ENCODE results near the gene PEAK1. TPM values are rescaled to one million over a fixed set of nuclear protein-coding genes. Genes with fewer than 3 reads are reported as not detected.
A peak's percentile ranks its signal among the peaks of the same experiment; 100 is the strongest.

PEAK1 gene
- polyA plus RNA-seq, 12 donors, result 30.1 to 62.5 (median 38.3) TPM; not detected in 1

DNA sequence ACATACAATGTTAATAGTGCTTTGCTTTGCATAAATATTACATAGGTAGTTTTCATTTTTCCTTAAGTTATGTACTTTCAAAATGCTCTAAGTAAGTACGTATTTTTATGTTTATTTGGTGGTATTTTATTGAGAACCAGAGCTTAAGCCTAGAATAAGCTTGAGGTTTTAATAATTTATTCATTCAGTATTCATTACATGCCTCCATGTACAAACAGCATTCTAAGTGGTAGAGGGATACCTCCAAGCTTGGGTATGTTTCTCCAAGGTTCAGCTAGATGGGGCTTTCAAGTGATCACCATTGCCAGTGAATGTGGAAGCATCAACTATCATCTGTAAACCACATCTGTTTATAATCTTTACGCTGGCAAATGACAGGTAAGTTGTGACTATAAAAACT is 52.3 kb downstream of the PEAK1 start:
- no peak for DNase-seq

DNA sequence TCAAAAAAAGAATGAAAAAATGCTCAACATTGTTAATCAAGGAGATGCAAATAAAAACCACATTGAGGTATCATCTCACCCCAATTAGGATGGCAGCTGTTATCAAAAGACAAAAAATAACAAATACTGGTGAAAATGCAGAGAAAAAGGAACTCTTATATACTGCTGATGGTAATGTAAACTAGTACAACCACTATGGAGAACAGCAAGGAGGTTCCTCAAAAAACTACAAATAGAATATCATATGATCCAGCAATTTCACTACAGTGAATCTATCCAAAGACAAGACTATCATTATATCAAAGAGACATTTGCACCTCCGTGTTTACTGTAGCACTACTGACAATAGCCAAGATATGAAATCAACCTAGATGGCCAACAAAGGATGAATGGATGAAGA is 58.4 kb downstream of the PEAK1 start:
- DNase-seq, result no peak

DNA sequence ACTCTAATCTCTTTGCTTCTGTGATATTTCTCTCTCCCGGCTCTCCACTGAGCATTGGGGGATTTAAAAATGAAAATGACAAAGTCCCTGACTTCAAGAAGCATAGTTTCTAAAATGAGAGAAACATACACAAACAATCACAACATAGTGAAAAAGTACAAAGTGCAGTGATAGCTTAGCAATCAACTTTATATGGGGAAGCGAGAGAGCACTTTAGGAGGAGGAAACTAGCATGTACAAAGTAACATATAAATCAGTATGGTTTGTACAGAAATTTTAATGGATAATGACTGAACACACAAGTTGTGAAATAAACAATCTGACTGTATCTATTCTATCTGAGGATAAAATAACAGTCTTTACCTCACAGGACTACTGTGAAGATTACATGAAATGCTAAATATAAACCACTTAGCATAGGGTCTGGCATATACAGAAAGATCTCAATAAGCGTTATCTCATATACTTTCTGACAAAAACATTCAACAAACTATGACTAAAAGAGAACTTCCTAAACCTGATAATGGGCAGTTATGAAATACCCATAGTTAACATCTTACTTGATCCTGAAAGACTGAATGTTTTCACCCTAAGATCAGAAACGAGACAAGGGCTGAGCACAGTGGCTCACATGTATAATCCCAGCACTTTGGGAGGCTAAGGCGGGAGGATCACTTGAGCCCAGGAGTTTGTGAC is 61.2 kb downstream of the PEAK1 start:
- no peak for DNase-seq

DNA sequence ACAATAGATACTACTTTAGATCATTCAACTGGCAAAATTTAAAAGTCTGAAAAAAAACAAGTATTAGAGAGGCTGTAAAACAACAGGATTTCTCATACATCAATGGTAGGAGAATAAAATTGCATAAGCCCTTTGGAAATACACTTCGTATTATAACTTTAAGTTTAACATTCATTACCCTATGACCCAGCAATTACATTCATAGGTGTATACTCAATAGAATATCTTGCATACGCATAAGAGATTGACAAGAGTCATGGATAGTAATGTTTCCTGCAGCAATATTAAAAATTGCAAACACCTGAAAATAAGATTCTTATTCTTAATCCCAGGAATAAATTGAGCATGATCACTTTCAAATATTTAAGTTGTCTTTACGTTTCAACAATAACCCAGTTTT is 63.6 kb downstream of the PEAK1 start:
- DNase-seq, result no peak

DNA sequence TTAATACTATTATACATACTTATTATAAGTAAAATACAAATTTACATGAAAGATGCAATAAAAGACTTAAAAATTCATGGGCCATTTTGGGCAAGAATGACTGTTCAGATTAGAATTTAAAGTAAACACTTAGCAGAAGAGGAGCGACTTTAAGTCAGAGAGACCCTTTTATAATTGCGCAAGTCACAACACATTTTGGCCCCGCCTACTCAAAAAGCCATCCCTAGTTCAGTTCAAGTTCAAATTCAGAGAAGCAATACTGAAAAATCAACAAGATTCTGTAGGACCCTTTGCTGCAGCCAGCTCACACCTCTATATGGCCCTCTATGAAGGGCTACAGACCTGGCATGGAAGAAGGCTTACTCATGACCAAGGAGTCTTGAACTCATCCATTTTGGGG is 64.6 kb downstream of the PEAK1 start:
- DNase-seq, result no peak

DNA sequence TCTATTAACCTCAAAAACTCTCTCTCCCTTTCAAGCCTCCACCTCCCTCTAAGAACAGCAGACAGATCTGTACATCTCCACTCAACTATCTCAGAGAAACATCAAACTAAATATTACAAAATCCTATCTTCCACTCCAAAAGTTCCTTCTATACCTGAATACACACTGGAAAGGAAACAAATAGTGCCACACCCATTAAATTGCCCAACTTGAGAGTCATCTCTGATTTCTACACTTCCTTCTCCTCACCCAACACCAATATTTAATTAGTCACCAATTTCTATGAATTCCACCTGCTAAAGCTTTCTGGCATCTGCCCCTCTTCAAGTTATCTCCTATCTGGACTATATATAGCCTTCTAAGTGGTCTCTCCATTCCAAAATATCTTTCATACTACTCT is 65.8 kb downstream of the PEAK1 start:
- no peak for DNase-seq

DNA sequence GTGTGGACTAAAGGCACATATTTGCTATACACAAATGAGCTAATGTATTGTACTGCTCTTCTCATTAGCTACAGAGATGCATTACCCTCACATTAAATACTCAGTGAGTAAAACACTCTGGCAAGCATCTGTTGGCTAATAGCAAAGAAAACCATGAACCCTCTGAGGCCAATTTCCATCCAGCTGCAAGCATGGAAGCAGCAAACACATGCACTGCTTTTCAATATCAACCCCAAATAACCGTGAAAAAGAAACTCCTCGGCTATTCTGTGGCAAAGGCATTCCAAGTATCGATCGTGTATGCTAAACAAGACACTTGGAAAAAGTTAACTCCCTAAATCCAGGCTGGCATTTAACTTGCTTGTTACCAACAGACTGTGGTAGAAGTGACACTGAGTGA is 67.0 kb downstream of the PEAK1 start:
- peak; percentile 57 for DNase-seq

DNA sequence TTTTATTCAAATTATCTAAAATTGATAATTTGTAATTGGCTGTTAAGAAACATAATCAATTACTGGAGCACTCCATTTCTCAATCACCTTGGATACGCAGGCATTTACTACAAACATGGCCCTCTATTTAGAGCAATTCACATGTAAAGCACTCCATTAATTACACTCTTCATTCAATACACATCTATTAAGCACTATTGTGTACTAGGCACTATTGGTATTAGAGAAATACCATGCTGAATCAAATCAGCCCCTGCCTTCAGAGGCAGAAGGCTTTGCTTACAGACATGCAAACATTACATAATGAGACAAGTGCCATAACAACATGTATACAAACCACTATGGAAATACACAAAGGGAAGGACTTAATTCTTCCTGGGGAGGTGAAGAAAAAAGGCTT is 69.1 kb downstream of the PEAK1 start:
- no peak for DNase-seq

DNA sequence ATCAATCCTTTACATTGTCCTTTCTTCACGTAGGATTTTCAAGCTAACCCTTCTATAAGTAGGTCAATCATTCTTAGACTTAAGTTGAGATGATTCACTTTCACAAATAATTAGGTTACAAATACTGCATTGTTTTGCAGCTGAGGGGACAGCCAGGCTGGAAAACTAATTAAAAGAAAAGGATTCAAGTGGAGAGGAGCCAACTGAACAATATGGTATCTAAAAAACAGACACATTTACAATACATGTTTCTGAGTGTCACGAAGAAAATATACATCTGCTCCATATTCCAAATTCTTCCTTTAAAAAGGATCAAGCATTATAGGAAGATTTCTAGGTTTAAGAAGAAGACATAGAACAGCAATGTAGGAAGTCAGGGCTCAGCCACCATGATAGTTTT is 70.2 kb downstream of the PEAK1 start:
- no peak for DNase-seq

DNA sequence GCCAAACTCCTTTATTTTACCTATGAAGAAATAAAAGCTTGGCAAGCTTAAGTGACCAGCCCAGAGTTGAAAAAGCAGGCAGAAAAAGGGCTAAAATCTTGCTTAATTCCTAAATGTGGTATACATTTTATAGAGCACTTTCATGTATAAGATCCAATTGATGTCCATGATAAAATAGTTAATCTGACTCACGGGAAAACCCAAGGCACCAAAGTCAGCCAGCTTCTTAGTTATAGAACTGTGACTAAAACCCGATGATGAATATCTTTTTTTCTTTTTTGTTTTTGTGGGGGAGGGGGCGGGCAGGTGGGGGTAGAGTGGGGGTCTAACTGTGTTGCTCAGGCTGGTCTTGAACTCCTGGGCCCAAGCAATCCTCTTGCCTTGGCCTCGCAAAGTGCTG is 71.4 kb downstream of the PEAK1 start:
- DNase-seq, result no peak

DNA sequence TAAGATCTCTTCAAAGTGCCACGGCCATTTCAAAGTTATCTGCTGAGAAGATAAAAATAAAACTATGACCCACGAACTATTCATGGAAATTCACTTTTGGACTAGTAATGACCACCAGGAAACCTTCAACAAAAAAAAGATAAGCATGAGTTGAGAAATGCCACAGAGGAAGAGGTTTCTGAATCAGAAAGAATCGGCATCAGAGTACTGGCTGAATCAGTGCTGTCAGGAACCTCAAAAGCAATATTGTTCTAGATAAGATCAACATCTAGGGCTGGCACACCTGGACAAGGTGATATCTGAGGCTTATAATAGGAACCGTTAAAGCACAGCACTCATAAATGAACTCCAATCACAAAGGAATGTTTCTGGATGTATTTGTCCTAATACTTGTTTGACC is 72.7 kb downstream of the PEAK1 start:
- DNase-seq, result no peak

DNA sequence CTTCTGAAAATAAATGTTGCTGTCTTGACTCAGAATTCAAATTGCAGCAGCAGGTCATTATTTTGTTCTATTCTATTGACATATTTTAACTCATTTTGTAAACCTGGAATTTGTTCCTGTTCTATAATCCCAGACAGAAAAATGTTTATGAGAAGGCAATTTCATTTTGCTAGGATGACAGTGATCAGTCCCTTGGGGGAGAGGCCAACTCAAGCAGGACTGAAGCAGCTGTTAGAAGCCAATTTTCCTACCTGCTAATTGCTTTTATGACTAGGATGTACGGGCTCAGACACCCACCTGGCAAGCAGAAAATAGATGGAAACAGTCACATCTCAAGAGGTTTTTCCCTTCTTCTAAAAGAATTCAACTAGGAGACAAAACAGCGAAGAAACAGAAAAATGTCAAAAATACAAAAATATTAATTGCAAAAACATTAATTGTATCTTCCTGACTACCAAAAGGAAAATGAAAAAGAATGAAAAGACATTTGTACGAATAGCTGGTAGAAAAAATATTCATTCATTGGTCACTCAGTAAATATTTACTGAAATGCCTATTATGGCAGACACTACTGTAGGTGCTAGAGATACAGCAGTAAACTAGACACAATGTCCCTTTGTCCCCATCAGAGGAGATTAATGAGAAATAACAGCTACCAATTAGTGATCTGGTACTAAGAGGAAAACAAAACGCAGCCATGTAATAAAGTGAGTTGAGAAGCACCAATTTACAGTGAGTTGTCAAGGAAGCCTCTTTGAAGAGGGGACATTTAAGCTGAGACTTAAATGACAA is 73.5 kb downstream of the PEAK1 start:
- DNase-seq, result no peak

DNA sequence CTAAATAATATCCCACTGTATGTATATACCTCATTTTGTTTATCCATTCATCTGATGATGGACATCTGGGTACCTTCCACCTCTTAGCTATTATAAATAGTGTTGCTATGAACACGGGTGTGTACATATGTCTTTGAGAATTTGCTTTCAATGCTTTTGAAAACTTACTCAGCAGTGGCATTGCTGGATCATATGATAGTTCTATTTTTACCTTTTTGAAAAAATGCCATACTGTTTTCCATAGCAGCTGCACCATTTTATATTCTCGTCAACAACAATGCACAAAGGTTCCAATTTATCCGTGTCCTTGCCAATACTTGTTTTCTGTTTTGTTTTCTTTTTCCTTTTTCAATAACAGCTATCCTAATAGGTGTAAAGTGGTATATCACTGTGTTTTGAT is 77.1 kb downstream of the PEAK1 start:
- DNase-seq, result no peak

DNA sequence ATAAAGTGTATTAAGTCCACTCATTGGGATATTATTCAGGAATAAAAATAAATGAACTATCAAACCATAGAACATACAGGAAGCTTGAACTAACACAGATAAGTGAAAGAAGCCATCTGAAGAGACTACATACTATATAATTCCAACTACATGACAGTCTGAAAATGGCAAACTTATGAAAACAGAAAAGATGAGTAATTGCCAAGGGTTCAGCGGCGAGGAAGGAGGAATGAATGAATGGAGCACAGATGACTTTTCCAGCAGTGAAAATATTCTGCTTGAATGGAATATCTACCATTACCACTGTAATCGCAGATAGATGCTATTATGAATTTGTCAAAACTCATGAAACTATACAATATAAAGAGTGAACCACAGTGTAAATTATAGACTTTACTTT is 79.7 kb downstream of the PEAK1 start:
- no peak for DNase-seq

DNA sequence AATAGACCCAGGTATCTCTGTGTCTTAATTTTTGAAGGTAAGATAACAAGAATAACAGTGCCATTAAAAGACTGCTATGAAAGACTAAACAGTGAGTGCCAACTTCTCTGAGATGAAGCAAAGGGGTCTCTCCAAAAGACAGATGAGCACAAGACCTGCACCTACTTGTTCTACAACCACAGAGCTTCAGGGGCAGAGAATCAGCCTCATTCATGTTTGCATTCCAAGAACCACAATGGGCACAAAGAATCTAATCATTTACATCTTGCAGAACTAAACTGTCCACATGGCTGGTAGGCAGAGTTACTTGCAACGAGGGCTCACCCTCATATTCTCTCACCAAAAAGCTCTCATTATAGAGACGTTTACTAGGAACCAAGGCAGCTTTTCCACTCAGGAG is 83.9 kb downstream of the PEAK1 start:
- DNase-seq, result no peak

DNA sequence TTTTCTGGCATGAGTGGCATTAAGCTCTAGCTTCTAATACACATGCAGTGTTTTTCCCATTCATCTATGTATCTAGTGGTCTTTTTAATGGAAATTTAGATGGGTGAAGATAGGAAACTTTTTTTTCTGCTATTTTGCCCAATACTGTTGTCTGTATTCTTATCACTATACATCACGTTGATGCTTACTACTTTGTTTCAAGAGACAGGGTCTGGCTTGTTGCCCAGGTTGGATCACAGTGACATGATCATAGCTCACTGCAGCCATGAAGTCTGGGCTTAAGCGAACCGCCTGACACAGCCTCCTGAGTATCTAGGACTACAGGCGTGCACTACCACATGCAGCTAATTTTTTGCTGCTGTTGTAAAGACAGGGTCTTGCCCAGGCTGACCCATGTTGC is 84.6 kb downstream of the PEAK1 start:
- DNase-seq, result no peak

DNA sequence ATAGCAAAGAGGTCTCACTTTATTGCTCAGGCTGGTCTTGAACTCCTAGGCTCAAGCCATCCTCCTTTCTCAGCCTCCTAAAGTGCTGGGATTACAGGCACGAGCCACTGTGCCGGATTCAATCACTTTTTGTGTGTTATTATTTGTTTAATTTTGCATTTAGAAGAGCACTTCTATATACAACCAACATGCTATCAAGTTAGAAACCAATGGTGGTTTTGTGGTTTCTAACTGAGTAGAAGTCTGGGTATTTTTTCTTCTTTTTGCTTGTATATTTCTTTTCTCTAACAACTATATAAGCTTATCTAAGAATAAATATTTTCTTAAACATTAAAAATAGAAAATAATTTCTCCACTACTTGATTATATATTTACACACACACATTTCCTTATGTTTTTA is 86.7 kb downstream of the PEAK1 start:
- DNase-seq, result no peak

DNA sequence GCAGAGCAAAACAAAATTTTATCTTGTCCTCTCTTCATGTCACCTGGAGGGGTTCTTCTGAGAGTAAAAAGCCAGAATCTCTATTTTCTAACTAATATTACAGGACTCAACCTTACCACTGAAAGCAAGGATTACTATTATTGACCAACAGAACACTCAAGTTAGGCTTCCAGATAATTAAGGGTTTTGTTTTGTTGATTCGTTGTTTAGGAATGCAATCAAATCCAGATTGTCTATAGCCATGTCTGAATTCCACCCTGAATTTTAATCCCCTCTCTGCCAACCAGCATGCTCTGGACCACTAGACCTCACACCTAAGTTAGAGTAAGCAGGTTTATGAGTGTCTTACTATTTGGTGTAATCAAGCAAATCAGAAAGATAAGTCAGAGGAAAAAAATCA is 90.7 kb downstream of the PEAK1 start:
- DNase-seq, result no peak

DNA sequence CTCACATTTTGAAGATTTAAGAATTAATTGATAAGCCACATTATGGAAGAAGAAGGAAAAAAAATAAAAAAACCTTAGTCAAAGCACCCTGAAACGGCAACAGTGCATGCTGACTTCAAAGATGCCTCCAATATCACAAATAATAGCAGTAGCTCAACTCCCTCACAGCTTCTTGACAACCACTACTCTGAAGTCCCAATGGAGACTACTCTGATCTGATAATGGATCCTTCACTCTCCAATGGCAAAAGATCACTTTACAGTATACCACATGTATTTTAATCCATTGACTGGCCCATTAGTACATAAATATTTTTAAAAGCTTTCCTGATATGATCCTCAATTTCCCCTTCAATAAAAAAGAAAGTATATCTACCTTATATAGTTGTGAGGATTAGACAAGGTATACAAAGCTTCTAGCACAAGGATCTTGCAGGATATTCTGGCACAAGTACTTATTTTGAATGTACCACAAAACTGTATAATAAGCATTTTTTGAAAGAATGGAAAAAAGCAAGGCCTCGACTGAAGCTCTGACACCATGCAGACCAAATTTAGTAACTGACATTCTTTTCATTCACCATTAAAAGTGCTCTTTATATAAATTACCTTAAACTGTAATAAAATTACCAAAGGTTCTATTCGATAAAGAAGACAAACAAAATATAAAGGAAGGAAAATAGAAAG is 91.9 kb downstream of the PEAK1 start:
- no peak for DNase-seq

DNA sequence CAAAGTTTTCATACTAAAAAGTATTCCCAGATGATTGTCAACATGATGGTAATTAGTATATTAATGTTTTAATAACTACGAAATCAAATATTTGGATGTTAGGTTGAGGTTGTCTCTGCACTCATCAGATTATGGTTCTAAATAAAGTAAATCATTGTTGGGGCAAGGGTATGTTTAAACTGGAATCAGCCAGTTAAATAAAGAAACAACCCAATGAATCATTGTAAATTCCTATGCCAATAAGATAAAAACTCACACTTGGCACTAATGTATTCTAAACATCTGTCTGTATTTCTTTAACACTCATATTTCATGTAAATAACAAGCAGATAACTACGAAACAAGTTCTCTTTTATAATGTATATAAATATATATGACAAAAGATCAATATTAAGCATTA is 92.7 kb downstream of the PEAK1 start:
- DNase-seq, result no peak

DNA sequence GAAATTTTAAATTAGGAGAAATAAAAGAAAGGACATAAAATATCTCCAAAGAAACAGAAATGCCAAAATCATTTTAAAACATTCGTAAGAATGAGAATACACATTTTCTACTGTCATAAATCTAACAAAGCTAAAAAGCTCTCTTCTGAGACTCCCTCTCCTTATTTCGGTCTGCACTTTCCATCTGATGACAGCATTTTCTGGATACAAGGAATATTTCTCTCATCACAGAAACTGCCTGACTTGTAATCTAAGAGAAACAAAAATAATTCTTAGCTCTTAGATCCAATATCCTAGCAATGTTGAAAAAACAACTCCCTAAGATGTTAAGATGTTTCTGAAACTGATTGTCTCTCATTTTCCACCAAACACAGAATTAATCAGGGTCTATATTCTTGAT is 93.5 kb downstream of the PEAK1 start:
- DNase-seq, result no peak

DNA sequence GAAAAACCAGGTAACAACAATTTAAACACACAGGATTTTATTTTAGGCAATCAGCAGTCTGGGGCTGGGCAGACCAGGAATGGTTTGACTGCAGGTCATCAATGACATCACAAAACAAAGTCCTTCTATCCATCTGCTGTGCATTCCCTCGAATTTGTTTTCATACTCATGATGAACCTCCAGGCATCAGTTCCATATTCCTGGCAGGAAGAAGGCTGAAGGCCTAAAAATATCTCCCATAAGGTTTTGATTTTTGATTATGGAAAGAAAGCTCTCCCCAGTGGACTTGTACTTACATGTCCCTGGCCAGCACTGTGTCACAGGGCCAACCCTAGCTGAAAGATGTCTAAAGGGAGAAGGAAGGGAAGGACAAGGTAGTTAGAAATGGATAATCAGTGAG is 107.4 kb downstream of the PEAK1 start:
- no peak for DNase-seq

Data from muscle of arm (tissue), 12 donors.